Measurements from ENCODE around the gene PHF20. TPM values are rescaled to one million over a fixed set of nuclear protein-coding genes. Genes with fewer than 3 reads are reported as not detected.

PHF20 gene
- total and polyA plus RNA-seq, 2 of the 13 experiments (the other 11 are each of a cell fraction or from before 2014, with no cell fraction given): 22.8 to 34.1 TPM

DNA sequence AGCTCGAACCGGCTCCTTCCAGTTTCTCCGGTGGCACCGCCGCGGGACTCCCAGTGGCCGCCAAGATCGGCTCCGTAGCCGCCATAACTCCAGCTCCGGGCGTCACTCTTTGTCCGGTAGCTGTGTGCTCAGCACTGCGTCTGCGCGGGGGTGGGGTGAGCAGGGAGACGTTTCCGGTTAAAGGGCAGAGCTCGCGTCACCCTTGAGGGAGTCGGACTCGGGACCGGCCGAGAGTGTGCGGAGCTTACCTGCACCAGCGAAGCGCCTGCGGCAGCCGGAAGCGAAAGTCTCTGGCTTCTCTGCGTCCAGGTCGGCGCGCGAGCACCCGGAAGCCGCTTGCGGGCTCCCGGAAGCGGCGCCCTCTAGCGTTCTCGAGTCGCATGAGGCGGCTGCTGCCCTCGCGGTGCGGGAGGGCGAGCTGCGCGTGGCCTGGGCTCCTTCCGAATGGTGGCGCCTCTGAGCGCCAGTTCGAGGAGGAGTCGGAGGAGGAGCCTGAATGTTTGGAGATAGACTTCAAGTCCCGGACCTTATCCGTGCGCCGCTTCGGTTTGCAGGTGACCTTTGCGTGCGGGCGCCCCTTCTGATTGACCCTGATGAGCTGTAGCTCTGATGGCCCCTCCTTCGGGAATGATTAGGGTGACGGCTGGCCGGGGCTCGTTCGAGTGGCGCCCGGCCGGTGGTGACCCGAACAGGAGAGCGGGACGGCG is 182.5 kb downstream of the PHF20 start, which contains the start of gene SCAND1 (continued):
- TF ChIP-seq SP2 (CRISPR knock-in tag; IDR thresholded peaks at IDR 0.05) (peak; percentile 70; the same call in 1 of the 2 replicates), YEATS4 (CRISPR knock-in tag; IDR thresholded peaks at IDR 0.05; ENCODE audit: borderline replicate concordance) (peak; percentile 93), ZFP36 (IDR thresholded peaks at IDR 0.05; ENCODE audit: borderline replicate concordance, low read depth, low read length, partially characterized antibody) (peak; percentile 68), ZNF121 (CRISPR knock-in tag; IDR thresholded peaks at IDR 0.05) (peak; percentile 16; the same call in 1 of the 2 replicates), KDM6A (CRISPR knock-in tag; IDR thresholded peaks at IDR 0.05; ENCODE audit: low read depth) (0 out of 2 replicates have a peak, but pooled peaks have one; percentile 50), ZNF432 (CRISPR knock-in tag; IDR thresholded peaks at IDR 0.05; ENCODE audit: borderline replicate concordance) (no peak), ZMAT3 (CRISPR knock-in tag; conservative IDR thresholded peaks at IDR 0.05) (peak; percentile 87), ZC3H4 (CRISPR knock-in tag; IDR thresholded peaks at IDR 0.05; ENCODE audit: borderline replicate concordance) (no peak; the same call in 1 of the 2 replicates), NFRKB (IDR thresholded peaks at IDR 0.05) (peak; percentile 49; the same call in 1 of the 2 replicates), HIVEP1 (CRISPR knock-in tag; IDR thresholded peaks at IDR 0.05) (peak; percentile 98), SMARCE1 (IDR thresholded peaks at IDR 0.05; ENCODE audit: borderline replicate concordance) (no peak), ZNF607 (CRISPR knock-in tag; IDR thresholded peaks at IDR 0.05; ENCODE audit: borderline replicate concordance) (peak; percentile 97), ATF3 (CRISPR knock-in tag; IDR thresholded peaks at IDR 0.05) (peak; percentile 80), ZNF790 (CRISPR knock-in tag; IDR thresholded peaks at IDR 0.05; ENCODE audit: borderline replicate concordance) (peak; percentile 91; the same call in 1 of the 2 replicates)
- TF ChIP-seq, protein P1, sequence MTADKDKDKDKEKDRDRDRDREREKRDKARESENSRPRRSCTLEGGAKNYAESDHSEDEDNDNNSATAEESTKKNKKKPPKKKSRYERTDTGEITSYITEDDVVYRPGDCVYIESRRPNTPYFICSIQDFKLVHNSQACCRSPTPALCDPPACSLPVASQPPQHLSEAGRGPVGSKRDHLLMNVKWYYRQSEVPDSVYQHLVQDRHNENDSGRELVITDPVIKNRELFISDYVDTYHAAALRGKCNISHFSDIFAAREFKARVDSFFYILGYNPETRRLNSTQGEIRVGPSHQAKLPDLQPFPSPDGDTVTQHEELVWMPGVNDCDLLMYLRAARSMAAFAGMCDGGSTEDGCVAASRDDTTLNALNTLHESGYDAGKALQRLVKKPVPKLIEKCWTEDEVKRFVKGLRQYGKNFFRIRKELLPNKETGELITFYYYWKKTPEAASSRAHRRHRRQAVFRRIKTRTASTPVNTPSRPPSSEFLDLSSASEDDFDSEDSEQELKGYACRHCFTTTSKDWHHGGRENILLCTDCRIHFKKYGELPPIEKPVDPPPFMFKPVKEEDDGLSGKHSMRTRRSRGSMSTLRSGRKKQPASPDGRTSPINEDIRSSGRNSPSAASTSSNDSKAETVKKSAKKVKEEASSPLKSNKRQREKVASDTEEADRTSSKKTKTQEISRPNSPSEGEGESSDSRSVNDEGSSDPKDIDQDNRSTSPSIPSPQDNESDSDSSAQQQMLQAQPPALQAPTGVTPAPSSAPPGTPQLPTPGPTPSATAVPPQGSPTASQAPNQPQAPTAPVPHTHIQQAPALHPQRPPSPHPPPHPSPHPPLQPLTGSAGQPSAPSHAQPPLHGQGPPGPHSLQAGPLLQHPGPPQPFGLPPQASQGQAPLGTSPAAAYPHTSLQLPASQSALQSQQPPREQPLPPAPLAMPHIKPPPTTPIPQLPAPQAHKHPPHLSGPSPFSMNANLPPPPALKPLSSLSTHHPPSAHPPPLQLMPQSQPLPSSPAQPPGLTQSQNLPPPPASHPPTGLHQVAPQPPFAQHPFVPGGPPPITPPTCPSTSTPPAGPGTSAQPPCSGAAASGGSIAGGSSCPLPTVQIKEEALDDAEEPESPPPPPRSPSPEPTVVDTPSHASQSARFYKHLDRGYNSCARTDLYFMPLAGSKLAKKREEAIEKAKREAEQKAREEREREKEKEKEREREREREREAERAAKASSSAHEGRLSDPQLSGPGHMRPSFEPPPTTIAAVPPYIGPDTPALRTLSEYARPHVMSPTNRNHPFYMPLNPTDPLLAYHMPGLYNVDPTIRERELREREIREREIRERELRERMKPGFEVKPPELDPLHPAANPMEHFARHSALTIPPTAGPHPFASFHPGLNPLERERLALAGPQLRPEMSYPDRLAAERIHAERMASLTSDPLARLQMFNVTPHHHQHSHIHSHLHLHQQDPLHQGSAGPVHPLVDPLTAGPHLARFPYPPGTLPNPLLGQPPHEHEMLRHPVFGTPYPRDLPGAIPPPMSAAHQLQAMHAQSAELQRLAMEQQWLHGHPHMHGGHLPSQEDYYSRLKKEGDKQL (CRISPR knock-in tag; IDR thresholded peaks at IDR 0.05; ENCODE audit: low read depth): peak; percentile 85; the same call in 1 of the 2 replicates
- TF ChIP-seq, protein P2, sequence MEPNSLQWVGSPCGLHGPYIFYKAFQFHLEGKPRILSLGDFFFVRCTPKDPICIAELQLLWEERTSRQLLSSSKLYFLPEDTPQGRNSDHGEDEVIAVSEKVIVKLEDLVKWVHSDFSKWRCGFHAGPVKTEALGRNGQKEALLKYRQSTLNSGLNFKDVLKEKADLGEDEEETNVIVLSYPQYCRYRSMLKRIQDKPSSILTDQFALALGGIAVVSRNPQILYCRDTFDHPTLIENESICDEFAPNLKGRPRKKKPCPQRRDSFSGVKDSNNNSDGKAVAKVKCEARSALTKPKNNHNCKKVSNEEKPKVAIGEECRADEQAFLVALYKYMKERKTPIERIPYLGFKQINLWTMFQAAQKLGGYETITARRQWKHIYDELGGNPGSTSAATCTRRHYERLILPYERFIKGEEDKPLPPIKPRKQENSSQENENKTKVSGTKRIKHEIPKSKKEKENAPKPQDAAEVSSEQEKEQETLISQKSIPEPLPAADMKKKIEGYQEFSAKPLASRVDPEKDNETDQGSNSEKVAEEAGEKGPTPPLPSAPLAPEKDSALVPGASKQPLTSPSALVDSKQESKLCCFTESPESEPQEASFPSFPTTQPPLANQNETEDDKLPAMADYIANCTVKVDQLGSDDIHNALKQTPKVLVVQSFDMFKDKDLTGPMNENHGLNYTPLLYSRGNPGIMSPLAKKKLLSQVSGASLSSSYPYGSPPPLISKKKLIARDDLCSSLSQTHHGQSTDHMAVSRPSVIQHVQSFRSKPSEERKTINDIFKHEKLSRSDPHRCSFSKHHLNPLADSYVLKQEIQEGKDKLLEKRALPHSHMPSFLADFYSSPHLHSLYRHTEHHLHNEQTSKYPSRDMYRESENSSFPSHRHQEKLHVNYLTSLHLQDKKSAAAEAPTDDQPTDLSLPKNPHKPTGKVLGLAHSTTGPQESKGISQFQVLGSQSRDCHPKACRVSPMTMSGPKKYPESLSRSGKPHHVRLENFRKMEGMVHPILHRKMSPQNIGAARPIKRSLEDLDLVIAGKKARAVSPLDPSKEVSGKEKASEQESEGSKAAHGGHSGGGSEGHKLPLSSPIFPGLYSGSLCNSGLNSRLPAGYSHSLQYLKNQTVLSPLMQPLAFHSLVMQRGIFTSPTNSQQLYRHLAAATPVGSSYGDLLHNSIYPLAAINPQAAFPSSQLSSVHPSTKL (CRISPR knock-in tag; IDR thresholded peaks at IDR 0.05): peak; percentile 84; the same call in 1 of the 2 replicates
